HFFc6 (cell line): ENCODE results near the gene CYP3A5. TPM values are rescaled to one million over a fixed set of nuclear protein-coding genes. Genes with fewer than 3 reads are reported as not detected.

Source experiments
- DNase-seq: peaks from one replicate; pipeline ENCODE4 v3.0.0-alpha.2; 2018
- H3K27ac Mint-ChIP-seq: 2 replicates; pipeline ENCODE4 v1.8.0; 2020; ENCODE audit warnings: mild to moderate bottlenecking, mixed read lengths
- H3K27me3 Mint-ChIP-seq: 2 replicates; pipeline ENCODE4 v1.8.0; 2021; ENCODE audit warnings: mild to moderate bottlenecking, moderate library complexity, mixed read lengths; ENCODE audit not compliant: insufficient read depth
- H3K36me3 Mint-ChIP-seq: 2 replicates; pipeline ENCODE4 v1.8.0; 2021; ENCODE audit warnings: low read depth, mixed read lengths
- H3K4me1 Mint-ChIP-seq: 2 replicates; pipeline ENCODE4 v1.8.0; 2020; ENCODE audit warnings: low read depth, mixed read lengths
- H3K4me3 Mint-ChIP-seq: 2 replicates; pipeline ENCODE4 v1.8.0; 2020; ENCODE audit warnings: mild to moderate bottlenecking, moderate library complexity, mixed read lengths
- H3K9me3 Mint-ChIP-seq: 2 replicates; pipeline ENCODE4 v1.8.0; 2020; ENCODE audit warnings: mild to moderate bottlenecking, mixed read lengths
- total RNA-seq, 6 experiments: library from RNA; stranded (reverse); fragmentation: NEBNext Ultra II Directional; extraction: Animal tissue kit (Norgen Biotek cat#: 25700); gene quantifications; 2 replicates in 1 of 6; 3 replicates in 5 of 6; pipeline ENCODE4 v1.2.3, GENCODE V29; 2021
- TF ChIP-seq, protein P1 (sequence below): fragments of 200-600 bp; sonication (generic); IDR thresholded peaks from 2 replicates; pipeline ENCODE4 v1.5.0; 2021; ENCODE audit warnings: antibody characterized with exemption, mild to moderate bottlenecking

Gene CYP3A5
- total RNA-seq, 6 experiments from 2014 or later, result 0.30 to 1.8 (median 0.48) TPM

DNA sequence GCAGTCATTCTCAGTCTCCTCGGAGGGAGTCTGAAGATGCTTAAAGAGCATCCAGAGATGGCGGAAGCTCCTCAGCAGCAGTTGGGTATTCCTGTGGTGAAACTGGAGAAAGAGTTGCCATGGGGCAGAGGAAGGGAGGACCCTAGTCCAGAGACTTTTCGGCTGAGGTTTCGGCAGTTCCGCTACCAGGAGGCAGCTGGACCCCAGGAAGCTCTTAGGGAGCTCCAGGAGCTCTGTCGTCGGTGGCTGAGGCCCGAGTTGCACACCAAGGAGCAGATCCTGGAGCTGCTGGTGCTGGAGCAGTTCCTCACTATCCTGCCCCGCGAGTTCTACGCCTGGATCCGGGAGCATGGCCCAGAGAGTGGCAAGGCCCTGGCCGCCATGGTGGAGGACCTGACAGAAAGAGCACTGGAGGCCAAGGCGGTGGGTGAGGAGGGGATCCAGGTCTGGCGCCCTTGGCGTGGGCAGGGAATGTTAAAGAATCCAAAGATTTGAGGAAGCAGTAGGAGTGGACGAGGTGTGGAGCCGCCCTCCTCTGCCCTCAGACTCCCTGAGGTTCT is 60.1 kb downstream of the CYP3A5 start:
- Mint-ChIP-seq H3K4me1 (peaks cover 72% of the 10 kb centered on the region), H3K4me3 (peak overlapping the region; percentile 95), H3K36me3 (peaks cover 33% of the 10 kb centered on the region), H3K27ac (peak overlapping the region; percentile 90), H3K9me3 (no peaks in the 10 kb centered on the region), H3K27me3 (no peaks in the 10 kb centered on the region)
- TF ChIP-seq, protein P1, sequence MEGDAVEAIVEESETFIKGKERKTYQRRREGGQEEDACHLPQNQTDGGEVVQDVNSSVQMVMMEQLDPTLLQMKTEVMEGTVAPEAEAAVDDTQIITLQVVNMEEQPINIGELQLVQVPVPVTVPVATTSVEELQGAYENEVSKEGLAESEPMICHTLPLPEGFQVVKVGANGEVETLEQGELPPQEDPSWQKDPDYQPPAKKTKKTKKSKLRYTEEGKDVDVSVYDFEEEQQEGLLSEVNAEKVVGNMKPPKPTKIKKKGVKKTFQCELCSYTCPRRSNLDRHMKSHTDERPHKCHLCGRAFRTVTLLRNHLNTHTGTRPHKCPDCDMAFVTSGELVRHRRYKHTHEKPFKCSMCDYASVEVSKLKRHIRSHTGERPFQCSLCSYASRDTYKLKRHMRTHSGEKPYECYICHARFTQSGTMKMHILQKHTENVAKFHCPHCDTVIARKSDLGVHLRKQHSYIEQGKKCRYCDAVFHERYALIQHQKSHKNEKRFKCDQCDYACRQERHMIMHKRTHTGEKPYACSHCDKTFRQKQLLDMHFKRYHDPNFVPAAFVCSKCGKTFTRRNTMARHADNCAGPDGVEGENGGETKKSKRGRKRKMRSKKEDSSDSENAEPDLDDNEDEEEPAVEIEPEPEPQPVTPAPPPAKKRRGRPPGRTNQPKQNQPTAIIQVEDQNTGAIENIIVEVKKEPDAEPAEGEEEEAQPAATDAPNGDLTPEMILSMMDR, result no peak
- DNase-seq, result no peak

DNA sequence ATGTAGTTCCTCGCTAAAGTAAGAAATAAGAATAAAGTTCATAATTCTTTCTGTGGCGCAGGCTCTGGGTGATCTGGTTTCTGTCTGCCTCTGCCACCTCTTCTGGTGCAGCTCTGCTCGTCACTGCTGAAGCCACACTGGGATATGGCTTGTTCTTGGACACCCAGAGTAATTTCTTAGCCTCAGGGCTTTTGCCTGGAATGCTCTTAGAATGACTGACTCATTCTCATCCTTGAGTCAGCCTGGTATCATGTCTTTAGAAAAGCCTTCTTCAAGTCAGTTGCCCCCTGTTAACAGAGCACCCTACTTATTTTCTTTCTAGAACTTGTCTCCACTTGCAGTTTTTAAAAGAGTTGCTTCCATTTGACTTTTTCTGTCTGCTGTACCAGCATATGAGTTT is 61.1 kb downstream of the CYP3A5 start:
- Mint-ChIP-seq H3K27me3 (no peaks in the 10 kb centered on the region), H3K4me3 (peak overlapping the region; percentile 95), H3K27ac (peak overlapping the region; percentile 90), H3K36me3 (peaks cover 30% of the 10 kb centered on the region), H3K4me1 (peaks cover 70% of the 10 kb centered on the region), H3K9me3 (no peaks in the 10 kb centered on the region)
- TF ChIP-seq, protein P1, result no peak
- DNase-seq, result peak; percentile 99

DNA sequence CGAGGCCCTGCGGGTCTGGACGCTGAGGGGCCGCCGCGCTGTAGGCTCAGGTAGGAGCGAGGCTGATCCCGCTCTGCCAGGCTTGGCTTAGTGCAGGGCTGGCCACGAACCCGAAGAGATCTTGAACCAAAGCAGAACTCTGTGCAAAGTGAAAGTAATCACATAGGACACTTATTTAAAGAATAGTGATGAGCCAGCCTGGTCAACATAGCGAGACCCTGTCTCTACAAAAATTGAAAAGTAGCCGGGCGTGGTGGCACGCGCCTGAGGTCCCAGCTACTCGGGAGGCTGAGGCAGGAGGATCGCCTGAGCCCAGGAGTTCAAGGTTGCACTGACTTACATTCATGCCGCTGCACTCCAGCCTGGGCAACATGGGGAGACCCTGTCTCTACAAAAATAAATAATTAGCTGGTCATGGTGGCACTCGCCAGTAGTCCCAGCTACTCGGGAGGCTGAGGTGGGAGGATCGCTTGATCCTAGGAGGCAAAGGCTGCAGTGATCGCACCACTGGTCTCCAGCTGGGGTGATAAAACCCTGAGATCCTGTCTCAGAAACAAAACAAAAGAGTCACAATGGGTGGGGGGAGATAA is 62.5 kb downstream of the CYP3A5 start:
- TF ChIP-seq, protein P1, result no peak
- Mint-ChIP-seq H3K4me3 (peak overlapping the region; percentile 95), H3K4me1 (peaks cover 56% of the 10 kb centered on the region), H3K9me3 (no peaks in the 10 kb centered on the region), H3K27me3 (no peaks in the 10 kb centered on the region), H3K36me3 (peaks cover 16% of the 10 kb centered on the region), H3K27ac (peak overlapping the region; percentile 90)
- no peak for DNase-seq

DNA sequence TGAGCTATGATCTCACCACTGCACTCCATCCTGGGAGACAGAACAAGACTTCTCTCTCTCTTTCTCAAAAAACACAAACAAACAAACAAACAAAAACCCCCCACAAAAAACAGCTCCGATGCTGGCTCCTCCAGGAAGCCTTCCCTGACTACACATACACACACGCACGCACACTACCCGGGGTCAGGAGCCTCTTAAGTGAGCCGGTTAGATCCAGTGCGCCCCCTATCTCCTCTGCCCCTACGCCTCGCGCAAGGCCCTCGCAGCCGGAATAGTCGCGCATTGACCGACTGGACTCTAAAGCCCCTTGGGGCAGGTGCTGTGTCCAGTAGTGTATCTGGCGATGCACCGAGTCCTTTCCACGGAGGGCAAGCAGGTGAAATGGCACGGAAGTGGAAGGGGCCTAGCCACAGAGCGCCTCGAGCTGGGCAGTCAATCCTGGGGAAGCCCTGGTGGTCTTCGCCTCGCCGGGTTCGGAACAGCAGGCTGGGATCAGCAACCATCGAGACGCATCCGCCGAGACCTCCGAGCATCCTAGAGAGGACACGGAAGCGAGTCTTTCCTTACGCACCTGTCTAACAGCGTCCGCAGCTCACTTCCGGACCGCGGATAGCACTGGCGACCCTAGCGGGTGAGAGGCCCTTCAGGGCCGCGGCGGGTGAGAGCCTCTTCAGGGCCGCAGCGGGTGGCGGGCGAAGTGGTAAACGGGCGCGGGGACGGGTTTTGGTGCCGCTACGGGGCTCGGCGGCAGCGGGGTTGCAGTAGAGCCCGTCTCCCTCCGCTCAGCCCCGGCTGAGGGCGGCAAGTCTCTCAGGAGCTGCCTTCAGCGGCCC is 63.2 kb downstream of the CYP3A5 start, which contains the start of gene ZSCAN25:
Gene ZSCAN25 (plus strand): TSS at position 588 of the 833 bp plus-strand sequence. CDS start 2,661 bp downstream, outside the sequence.
- Mint-ChIP-seq H3K9me3 (no peaks in the 10 kb centered on the region), H3K4me3 (peak within 1 kb of the TSS; percentile 95), H3K36me3 (peaks cover 13% of the 10 kb centered on the region), H3K27ac (peak within 1 kb of the TSS; percentile 90), H3K27me3 (peaks cover 3% of the 10 kb centered on the region), H3K4me1 (peaks cover 55% of the 10 kb centered on the region)
- TF ChIP-seq, protein P1, result peak; percentile 60
- DNase-seq, result peak; percentile 84

DNA sequence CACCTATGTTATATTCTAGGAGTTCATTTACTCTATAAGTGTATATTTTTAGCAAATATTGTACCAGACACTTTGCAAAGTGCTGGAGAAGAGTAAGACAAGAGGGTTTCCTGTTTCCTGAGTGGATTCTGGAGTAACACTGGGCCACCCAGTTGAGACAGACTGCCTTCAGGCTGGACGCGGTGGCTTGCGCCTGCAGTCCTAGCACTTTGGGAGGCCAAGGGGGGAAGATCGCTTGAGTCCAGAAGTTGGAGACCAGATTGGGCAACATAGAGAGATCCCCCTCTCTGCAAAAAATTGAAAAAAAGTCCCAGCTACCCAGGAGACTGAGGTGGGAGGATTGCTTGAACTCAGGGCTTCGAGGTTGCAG is 63.8 kb downstream of the CYP3A5 start:
- peak overlapping the region; percentile 95 for H3K4me3 Mint-ChIP-seq
- no peak for DNase-seq
- TF ChIP-seq, protein P1, result no peak
- H3K4me1 Mint-ChIP-seq, result peaks cover 51% of the 10 kb centered on the region
- no peaks in the 10 kb centered on the region for H3K9me3 Mint-ChIP-seq
- peaks cover 9% of the 10 kb centered on the region for H3K36me3 Mint-ChIP-seq
- H3K27ac Mint-ChIP-seq, result peak overlapping the region; percentile 90
- H3K27me3 Mint-ChIP-seq, result peaks cover 6% of the 10 kb centered on the region
